ENCODE measurements around the gene CDH5. TPM values are rescaled to one million over a fixed set of nuclear protein-coding genes. Genes with fewer than 3 reads are reported as not detected.

The CDH5 gene
- polyA plus RNA-seq, 1 of the 3 experiments (the other 2 are of a cell fraction): not detected

- Histone ChIP-seq H3K9ac (no peak overlapping the region), H3K4me3 (ENCODE audit: low read depth in 2 of 2, low read length in 1 of 2) (no peak overlapping the region), H3K4me1 (ENCODE audit: control insufficient read depth in 1 of 2, insufficient read depth in 2 of 2, low read depth in 1 of 2, low read length in 1 of 2) (no peaks in the 10 kb centered on the region; a peak in 2 of 4 replicates), H3K36me3 (replicated peaks in 1 of 2; ENCODE audit: control insufficient read depth in 1 of 2, insufficient read depth in 2 of 2, low read length in 1 of 2) (no peaks in the 10 kb centered on the region), H3K9me2 (no peaks in the 10 kb centered on the region), H3K4me2 (no peak overlapping the region), H3K9me3 (no peaks in the 10 kb centered on the region), H3K27me3 (ENCODE audit: insufficient read depth) (no peaks in the 10 kb centered on the region), H2AFZ (ENCODE audit: low read depth) (no peak overlapping the region), H3K79me2 (ENCODE audit: insufficient read depth) (no peaks in the 10 kb centered on the region), H3F3A (replicated peaks; ENCODE audit: insufficient read depth) (no peaks in the 10 kb centered on the region), H4K20me1 (ENCODE audit: insufficient read depth) (no peaks in the 10 kb centered on the region), H3K27ac (ENCODE audit: low read depth in 2 of 2, low read length in 1 of 2) (no peak overlapping the region)
- TF ChIP-seq FOXM1 (IDR thresholded peaks at IDR 0.05; ENCODE audit: low read depth): no peak
- POLR2A ChIA-PET: no interaction called here
- no peak for DNase-seq
- CTCF ChIA-PET: interaction anchor here (15.6 kb wide), 1 partner anchor 77 kb away, joined by 299 read pairs; no protein-coding TSS in a partner anchor
- 85% methylated on average over 4 of the region's 11 CpGs for WGBS (ENCODE audit: low lambda C conversion rate)
These were observed 35.1 kb downstream of the CDH5 start for GRCh38 chr16:66401610-66402009.

DNA sequence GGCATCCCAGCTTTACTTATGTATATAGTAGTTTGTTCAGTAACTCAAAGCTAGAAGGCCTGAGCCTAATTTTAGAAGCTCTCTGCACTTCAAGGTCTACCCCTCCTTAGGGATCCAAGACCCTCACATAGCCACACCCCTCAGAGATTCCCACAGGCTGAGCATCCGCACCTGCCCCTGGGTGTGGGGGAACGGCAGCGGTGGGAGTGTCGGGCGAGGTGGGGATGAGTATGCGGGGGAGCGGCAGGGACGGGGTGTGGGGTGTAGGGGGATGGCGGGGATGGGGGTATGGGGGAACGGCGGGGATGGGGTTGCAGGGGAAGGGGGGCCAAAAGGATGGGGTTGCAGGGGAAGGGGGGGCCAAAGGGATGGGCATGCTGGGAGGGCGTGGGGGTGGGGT is 35.7 kb downstream of the CDH5 start:
- Histone ChIP-seq H3K9me3 (no peaks in the 10 kb centered on the region), H2AFZ (ENCODE audit: low read depth) (no peak overlapping the region), H3K27ac (ENCODE audit: low read depth in 2 of 2, low read length in 1 of 2) (no peak overlapping the region), H3K9me2 (no peaks in the 10 kb centered on the region), H3K9ac (no peak overlapping the region), H3K27me3 (ENCODE audit: insufficient read depth) (no peaks in the 10 kb centered on the region), H3F3A (replicated peaks; ENCODE audit: insufficient read depth) (no peaks in the 10 kb centered on the region), H3K4me1 (ENCODE audit: control insufficient read depth in 1 of 2, insufficient read depth in 2 of 2, low read depth in 1 of 2, low read length in 1 of 2) (peaks cover 0 to 2% of the 10 kb centered on the region in 2 experiments; a peak in 3 of 4 replicates), H4K20me1 (ENCODE audit: insufficient read depth) (no peaks in the 10 kb centered on the region), H3K4me2 (no peak overlapping the region), H3K79me2 (ENCODE audit: insufficient read depth) (no peaks in the 10 kb centered on the region), H3K4me3 (ENCODE audit: low read depth in 2 of 2, low read length in 1 of 2) (no peak overlapping the region), H3K36me3 (replicated peaks in 1 of 2; ENCODE audit: control insufficient read depth in 1 of 2, insufficient read depth in 2 of 2, low read length in 1 of 2) (no peaks in the 10 kb centered on the region)
- DNase-seq: no peak
- 87% methylated on average over 12 of the region's 12 CpGs for WGBS (ENCODE audit: low lambda C conversion rate)
- TF ChIP-seq POLR2AphosphoS5 (IDR thresholded peaks at IDR 0.05; ENCODE audit: low read depth, low read length) (no peak), REST (IDR thresholded peaks at IDR 0.05; ENCODE audit: low read depth, low read length) (no peak)
- ChIA-PET CTCF (interaction anchor here (15.6 kb wide), 1 partner anchor 76 kb away, joined by 299 read pairs; no protein-coding TSS in a partner anchor), POLR2A (no interaction called here)

- H2AFZ ChIP-seq (ENCODE audit: low read depth): no peak overlapping the region
- DNase-seq: no peak
- POLR2A ChIA-PET: no interaction called here
- H3K9me3 ChIP-seq: no peaks in the 10 kb centered on the region
- no peak overlapping the region for H3K9ac ChIP-seq
- no peak overlapping the region for H3K27ac ChIP-seq (ENCODE audit: low read depth in 2 of 2, low read length in 1 of 2)
- H3K27me3 ChIP-seq (ENCODE audit: insufficient read depth): no peaks in the 10 kb centered on the region
- H4K20me1 ChIP-seq (ENCODE audit: insufficient read depth): no peaks in the 10 kb centered on the region
- WGBS (ENCODE audit: low lambda C conversion rate): 89% methylated on average over 46 of the region's 61 CpGs
- no peaks in the 10 kb centered on the region for H3K9me2 ChIP-seq
- H3K4me2 ChIP-seq: no peak overlapping the region
- H3K4me1 ChIP-seq (ENCODE audit: control insufficient read depth in 1 of 2, insufficient read depth in 2 of 2, low read depth in 1 of 2, low read length in 1 of 2): peaks cover 2 to 3% of the 10 kb centered on the region in 2 experiments; a peak in 3 of 4 replicates
- H3K36me3 ChIP-seq (replicated peaks in 1 of 2; ENCODE audit: control insufficient read depth in 1 of 2, insufficient read depth in 2 of 2, low read length in 1 of 2): no peaks in the 10 kb centered on the region
- CTCF ChIA-PET: interaction anchor here (1.4 to 15.6 kb wide), 2 partner anchors 59 to 76 kb away, joined by 3 to 299 read pairs; no protein-coding TSS in a partner anchor
- H3K79me2 ChIP-seq (ENCODE audit: insufficient read depth): no peaks in the 10 kb centered on the region
- no peak overlapping the region for H3K4me3 ChIP-seq (ENCODE audit: low read depth in 2 of 2, low read length in 1 of 2)
- H3F3A ChIP-seq (replicated peaks; ENCODE audit: insufficient read depth): peaks cover 3% of the 10 kb centered on the region
- TF ChIP-seq MEF2A (IDR thresholded peaks at IDR 0.05; ENCODE audit: borderline replicate concordance, low read depth) (no peak), CTCF (IDR thresholded peaks at IDR 0.05) (no peak), FOXJ3 (CRISPR knock-in tag; IDR thresholded peaks at IDR 0.05) (no peak), MXI1 (IDR thresholded peaks at IDR 0.05; ENCODE audit: low read depth, low read length) (no peak), REST (IDR thresholded peaks at IDR 0.05; ENCODE audit: low read depth, low read length) (no peak), MAX (IDR thresholded peaks at IDR 0.05; ENCODE audit: low read depth) (no peak), GABPA (IDR thresholded peaks at IDR 0.05; ENCODE audit: low read depth) (no peak), NRF1 (IDR thresholded peaks at IDR 0.05; ENCODE audit: low read depth, low read length) (no peak), EP300 (IDR thresholded peaks at IDR 0.05; ENCODE audit: borderline replicate concordance in 1 of 2, low read depth in 1 of 2, low read length in 1 of 2) (no peak)
These were observed 36.2 kb downstream of the CDH5 start for GRCh38 chr16:66402591-66403230.
